D721Med (cell line): ENCODE measurements around the gene NLGN2.

Experiments used
- DNase-seq: peaks from one replicate; pipeline ENCODE4 v3.0.0; 2011; ENCODE audit warnings: low spot score; ENCODE audit not compliant: insufficient read length
- FAIRE-seq: peaks from 2 replicates; lab custom pipeline; 2011; peaks lifted over from hg19 to GRCh38; lab: Jason Lieb, UNC
- CTCF ChIP-seq: IDR thresholded peaks from 2 replicates; pipeline ENCODE4 v1.5.1; 2012; ENCODE audit warnings: mild to moderate bottlenecking, control low read depth; ENCODE audit not compliant: insufficient read depth; ENCODE audit errors: missing control alignments

Gene NLGN2

DNA sequence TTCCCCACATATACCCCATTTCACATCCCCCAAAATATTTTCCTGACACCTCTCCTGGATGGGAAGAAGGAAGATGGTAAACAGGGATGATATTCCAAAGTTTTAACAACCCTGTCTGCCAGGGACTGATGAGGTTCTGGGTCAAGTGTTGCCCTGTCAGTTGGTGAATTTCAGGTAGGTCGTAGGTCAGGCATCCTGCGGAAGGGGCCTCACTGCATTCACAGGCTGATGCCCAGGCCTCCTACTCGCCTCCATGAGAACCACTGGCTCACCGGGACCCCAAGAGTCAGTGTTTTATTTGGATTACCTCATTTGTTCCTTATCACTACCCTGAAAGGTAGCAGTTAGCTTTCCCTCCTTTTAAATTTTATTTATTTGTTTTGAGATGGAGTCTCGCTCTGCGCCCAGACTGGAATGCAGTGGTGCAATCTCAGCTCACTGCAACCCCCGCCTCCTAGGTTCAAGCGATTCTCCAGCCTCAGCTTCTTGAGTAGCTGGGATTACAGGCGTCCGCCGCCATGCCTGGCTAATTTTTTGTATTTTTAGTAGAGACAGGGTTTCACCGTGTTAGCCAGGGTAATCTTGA is 61.3 kb downstream of the NLGN2 start:
- TF ChIP-seq CTCF, result no peak
- DNase-seq (no peak), FAIRE-seq (no peak)
